NCI-H226 (cell line): Measurements from ENCODE around the gene E2F6.

Source experiments
- DNase-seq: peaks from one replicate; pipeline ENCODE4 v3.0.0-alpha.2; 2015

Gene E2F6

DNA sequence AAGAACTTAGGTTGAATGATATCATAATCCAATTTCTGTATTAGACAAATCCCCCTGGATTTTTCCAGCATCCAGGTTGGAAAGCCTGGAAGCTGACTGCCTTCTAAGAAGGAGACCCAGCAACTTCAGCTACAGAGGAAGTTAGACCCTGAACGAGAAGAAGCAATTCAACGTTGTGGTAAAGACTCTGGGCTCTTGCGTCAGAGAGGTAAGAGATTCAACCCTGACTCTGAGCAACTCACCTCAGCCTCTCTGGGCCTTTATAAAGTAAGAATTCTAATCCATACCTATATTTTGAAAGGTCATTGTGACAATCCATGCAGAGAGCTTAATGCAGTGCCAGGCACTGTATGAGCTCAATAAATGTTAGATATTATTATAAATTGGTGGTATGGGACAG is 9.7 kb downstream of the E2F6 start:
- no peak for DNase-seq

DNA sequence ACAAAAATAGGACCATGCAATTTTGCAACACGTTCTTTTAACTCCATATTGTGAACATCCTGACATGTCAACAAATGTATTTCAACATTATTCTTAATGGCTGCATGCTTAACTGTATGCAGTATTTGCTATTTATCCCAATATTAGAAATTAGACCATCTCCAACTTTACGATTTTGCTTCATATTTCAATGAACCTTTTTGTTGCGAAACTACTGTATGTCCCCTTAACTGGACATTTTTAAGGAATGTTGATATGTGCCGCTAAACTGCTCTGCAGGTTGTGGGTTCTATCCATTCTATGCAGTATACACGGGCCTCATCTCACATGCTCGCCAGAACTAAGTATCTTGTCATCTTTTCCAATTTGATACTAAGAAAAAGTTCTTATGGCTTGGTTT is 11.1 kb downstream of the E2F6 start:
- DNase-seq = no peak

- no peak for DNase-seq
Observed at GRCh38 chr2:11450791-11451190, 15.2 kb downstream of the E2F6 start.

DNA sequence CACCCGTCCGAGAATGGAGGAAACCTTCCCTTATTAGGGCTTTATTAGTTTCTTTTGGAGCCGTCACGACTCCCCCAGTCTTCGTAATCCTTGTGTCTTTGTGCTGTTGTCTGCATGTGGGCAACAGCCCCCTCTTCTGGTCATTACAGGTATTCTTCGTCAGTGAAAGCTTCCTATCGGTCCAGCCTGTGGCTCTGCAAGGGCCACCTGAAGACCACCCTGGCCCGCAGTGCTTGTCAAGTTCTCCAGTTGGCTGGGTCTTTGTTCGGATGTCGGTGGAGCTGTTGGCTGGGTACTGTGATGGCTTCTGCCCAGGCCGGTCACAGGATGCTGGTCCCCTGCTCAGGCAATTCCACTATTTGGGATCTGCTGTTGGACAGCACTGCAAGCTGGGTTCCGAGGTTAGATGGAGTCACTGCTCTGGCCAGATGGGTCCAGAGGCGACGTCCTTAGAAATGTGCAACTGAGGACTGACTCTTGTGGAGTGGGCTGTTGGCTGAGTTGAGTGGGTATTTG is 19.2 kb downstream of the E2F6 start:
- peak; percentile 23 for DNase-seq

DNA sequence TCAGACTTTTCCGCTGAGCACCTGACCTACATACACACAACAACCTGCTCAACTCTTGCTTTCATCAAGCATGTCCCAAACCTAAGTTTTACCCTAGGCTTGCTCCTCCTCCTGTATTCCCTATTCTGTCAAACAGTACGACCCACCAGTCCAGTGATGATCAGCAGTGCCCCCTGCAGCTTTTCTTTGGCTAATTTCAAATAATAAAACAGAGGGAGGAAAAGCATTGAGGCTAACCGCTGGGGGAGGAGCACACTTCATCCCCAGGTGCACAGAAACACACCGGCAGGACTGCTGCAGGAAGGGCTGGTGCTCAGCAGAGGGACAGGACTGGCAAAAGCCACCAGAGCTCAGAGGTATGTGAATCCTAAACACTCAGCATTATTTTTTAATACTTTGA is 21.2 kb downstream of the E2F6 start:
- no peak for DNase-seq

GRCh38 chr2:11438555-11439080 is 27.3 kb downstream of the E2F6 start:
- DNase-seq = no peak

- DNase-seq = no peak
Observed at GRCh38 chr2:11437602-11438001, 28.4 kb downstream of the E2F6 start.

- DNase-seq = no peak
Observed at GRCh38 chr2:11435036-11435435, 30.9 kb downstream of the E2F6 start.

DNA sequence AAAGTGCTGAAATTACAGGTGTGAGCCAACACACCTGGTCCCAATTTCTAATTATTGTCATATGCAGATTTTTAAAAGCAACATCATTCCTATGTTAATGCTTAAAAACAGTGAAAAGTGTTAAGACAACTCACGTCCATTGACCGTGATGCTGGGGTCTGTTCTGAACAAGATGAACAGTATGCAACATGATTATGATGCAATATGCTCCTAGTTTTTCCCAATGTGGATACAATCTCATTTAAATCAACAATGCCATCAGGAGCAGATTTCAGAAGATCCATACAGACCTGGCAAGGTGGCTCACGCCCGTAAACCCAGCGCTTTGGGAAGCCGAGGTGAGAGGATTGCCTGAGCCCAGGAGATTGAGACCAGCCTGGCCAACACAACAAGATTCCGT is 31.5 kb downstream of the E2F6 start:
- no peak for DNase-seq

DNA sequence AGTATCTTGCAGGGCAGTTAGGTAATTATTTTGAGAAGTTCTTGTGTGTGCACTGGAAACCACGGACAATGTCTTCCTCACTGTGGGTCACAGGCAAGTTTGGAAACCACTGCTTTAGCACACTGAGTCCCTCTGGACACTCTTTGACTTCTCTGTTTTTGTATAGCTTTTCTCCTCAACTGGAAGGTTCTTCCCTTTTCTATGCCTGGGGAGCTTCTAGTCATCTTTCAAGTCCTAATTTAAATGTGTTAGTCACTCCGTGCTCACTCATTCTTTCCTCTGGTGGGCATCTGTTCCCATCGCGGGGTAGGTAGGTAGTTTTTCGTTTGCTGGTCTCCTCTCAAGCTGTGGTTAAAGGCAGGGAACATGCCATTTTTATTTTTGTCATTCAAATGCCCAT is 32.1 kb downstream of the E2F6 start:
- DNase-seq = no peak

- DNase-seq = no peak
Observed at GRCh38 chr2:11430729-11431128, 35.2 kb downstream of the E2F6 start.

- no peak for DNase-seq
Observed at GRCh38 chr2:11427224-11427623, 38.7 kb downstream of the E2F6 start.

- DNase-seq = no peak
Observed at GRCh38 chr2:11422901-11423435, 43.0 kb downstream of the E2F6 start.

DNA sequence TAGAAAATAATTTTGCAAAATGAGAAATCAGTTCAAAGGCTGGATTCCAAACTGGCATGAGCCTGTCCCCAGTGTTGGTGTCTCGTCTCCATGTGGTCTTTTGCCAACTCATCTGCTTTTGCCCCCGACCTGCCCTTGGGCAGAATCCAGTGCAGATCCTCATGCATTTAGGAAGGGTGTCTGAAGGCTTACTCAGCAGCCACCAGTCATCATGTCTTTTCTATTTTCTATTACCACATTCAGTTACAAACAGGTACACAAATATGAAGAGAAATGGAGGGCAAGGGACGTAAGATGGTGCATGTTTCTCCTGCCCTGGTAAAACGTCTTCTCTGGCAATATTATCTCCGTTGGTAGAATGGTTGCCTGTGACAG is 43.5 kb downstream of the E2F6 start:
- no peak for DNase-seq

DNA sequence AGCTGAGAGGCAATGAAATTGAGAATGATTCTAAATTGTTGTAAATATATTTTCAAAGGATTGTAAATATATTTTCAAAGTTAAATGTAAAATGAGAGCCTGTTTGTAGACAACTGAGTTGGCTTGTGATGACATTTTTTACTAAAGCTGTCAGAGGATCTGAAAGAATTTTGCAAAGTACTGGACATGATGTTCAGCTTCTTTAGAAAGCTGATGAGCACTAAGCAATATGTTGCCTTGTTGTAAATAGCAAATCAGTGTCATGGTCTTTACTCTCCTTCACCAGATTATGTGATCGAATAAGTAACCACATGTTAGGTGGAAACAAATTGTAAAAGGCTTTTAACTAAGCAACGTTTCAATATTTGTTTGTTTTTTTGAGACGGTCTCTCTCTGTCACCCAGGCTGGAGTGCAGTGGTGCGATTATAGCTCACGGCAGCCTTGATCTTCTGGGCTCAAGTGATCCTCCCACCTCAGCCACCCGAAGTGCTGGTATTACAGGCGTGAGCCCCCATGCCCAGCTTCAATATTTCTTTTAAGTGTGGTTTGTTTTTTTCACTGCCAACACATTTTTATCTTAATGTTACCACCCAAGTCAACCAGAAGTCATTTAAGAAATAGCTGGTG is 44.0 kb downstream of the E2F6 start:
- DNase-seq = no peak

- no peak for DNase-seq
Observed at GRCh38 chr2:11420671-11421070, 45.3 kb downstream of the E2F6 start.

DNA sequence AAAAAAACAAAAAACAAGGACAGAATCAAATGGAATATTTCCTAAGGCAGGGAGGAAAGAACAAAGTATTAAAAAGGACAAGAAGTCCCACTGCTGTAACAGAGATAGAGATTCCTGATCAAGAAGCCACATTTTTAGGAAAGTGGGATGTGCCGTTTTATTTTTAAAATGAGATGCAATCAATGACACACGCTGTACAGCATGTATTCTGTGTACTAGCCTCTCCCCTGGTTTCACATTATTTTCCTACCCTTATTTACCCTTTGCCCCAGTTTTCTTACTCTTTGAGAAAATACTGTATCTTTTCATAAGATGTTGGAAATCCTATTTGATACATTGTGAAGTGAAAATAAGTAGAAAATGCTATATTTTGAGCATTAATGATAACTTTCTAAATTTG is 45.8 kb downstream of the E2F6 start:
- DNase-seq = no peak

DNA sequence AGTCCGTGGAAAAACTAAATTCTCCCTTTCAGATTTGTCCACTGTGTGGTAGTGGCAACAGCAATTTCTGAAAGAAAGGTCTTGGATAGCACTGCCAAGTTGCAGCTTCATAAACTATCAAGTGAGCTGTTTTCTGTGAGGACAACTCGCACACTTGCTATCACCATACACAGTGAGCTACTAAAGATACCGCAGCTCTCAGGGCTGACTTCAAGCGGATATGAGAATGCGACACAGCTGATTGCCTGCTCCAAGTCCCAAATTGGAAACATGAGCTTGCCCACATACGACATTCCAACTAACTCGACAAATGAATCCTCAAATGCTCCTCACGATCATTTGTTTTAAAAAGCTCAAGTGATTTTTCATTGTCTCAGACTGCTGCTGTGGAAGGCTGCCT is 46.2 kb downstream of the E2F6 start:
- no peak for DNase-seq

DNA sequence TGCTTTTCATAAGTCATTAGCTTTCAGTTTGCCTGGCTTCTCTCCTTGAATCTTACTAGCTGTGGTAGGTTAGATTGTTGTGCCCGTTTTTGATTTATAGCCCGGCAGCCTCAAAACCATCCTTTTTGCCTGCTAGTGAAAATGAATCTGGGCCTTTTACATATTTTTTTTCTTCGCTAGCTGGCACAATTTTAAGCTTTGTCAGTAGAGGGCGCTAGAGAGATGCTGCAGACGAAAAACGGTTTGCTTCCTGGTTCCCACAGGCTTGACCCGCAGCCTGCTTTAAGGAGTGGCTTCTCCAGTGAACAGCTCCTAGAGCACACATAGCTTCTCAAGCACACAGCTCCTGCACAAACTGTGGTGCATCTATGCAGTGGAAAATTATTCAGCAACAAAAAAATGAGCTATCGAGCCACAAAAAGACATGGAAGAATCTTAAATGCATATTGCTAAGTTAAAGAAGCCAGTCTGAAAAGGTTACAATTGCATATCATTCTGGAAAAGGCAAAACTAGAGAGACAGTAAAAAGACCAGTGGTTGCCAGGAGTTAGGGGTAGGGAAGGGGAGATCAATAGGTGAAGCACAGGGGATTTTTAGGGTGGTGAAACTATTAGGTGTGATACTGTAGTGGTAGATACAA is 47.9 kb downstream of the E2F6 start:
- DNase-seq = no peak

DNA sequence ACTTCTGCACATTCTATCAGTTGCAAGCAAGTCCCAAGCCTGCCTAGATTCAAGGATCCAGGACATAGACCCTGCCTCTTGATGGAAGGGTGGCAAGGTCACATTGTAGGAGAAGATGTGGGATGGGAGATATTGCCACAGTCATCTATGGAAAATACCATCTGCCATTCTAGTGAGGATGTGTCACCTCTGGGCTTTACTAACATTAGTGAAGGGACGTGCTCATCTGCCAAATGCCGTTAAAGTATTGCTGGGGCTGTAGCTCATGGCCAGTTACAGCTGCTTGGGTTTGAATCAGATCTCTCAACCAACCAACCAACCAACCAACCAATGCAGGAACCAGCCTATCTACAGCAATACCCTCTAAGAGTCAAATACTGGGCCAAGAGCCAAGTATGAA is 49.0 kb downstream of the E2F6 start:
- DNase-seq = no peak

DNA sequence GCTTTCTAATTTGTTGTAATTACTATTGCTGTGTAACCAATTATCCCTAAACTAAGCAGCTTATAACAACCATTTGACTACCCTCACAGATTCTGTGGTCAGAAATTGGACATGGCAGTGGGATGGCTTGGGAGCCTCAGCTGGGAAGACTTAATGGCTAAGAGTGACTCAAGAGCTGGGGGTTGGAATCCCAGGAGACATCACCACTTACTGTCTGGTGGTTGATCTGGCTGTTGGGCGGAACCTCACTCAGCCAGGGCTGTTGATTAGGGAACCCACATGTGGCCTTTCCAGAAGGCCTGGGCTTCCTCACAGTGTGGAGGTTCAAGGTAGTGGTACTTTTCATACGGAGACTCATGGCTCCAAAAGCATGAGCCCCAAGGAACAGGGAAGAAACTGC is 49.8 kb downstream of the E2F6 start:
- DNase-seq = no peak

DNA sequence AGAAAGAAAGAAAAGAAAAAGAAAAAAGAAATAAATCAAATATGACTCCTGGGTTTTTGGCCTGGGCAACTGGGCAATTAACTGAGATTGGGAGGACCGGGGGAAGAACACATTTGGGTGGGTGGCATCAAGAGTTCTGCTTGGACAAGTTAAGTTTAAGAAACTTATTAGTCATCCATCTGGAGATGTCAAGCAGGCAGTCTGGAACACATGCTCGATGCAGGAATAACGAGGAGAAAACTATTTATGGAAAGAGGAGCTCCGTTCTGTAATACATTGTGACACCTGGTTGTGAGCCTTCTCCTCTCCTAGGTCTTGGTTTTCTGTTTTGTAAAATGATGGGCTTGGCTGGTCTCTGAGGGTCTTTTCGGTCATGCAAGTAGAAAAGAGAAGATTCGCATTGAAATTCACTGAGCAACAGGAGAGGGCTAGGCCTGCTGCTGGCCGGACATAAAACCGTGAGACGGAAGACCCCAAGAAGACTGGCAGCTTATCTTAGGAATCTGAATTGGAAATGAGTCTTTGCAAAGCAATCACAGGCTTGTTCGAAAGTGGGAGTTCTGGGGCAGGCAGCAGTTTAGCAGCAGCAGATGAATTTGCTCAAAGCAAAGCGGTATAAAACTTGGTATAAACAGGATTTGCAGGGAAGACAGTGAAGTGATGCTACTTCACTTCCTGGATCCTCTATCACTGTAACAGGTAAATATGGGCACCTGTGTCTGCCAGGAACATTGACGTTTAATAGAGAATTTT is 51.4 kb downstream of the E2F6 start:
- DNase-seq = no peak

- no peak for DNase-seq
Observed at GRCh38 chr2:11412449-11412810, 53.5 kb downstream of the E2F6 start.
